BLaER1 treated with 17β-estradiol and CSF1 and Interleukin-3, amounts not matched to agents 10 nM and 100 nM (cell line): ENCODE measurements around the gene PRDM16.
A peak's percentile ranks its signal among the peaks of the same experiment; 100 is the strongest.

ENCODE experiments used
- H3K27ac ChIP-seq, 11 experiments: shearing (Covaris generic); formaldehyde crosslinking; 2 replicates each; pipeline ENCODE4 v1.8.1; 2022
- H3K27me3 ChIP-seq, 11 experiments: shearing (Covaris generic); formaldehyde crosslinking; 2 replicates each; pipeline ENCODE4 v1.8.1; 2022
- H3K36me3 ChIP-seq, 11 experiments: shearing (Covaris generic); formaldehyde crosslinking; 2 replicates each; pipeline ENCODE4 v1.8.1; 2022
- H3K4me1 ChIP-seq, 10 experiments: shearing (Covaris generic); formaldehyde crosslinking; 2 replicates each; pipeline ENCODE4 v1.8.1; 2022
- H3K4me2 ChIP-seq, 11 experiments: shearing (Covaris generic); formaldehyde crosslinking; 2 replicates each; pipeline ENCODE4 v1.8.1; 2022
- H3K4me3 ChIP-seq, 10 experiments: shearing (Covaris generic); formaldehyde crosslinking; 2 replicates each; pipeline ENCODE4 v1.8.1; 2022
- H3K9ac ChIP-seq, 11 experiments: shearing (Covaris generic); formaldehyde crosslinking; 2 replicates each; pipeline ENCODE4 v1.8.1; 2022
- H3K9me3 ChIP-seq, 11 experiments: shearing (Covaris generic); formaldehyde crosslinking; replicated peaks in 1 of 11; 2 replicates each; pipeline ENCODE4 v1.8.1; 2022
- H4K20me1 ChIP-seq, 11 experiments: shearing (Covaris generic); formaldehyde crosslinking; 2 replicates each; pipeline ENCODE4 v1.8.1; 2022
- Cebpa-rat ChIP-seq, 11 experiments: shearing (Covaris generic); IDR thresholded peaks; 2 replicates each; pipeline ENCODE4 v1.8.1; 2022

The PRDM16 gene

GRCh38 chr1:3341236-3341994 lies 272.4 kb downstream of the PRDM16 start:
- no peak overlapping the region for H3K27ac ChIP-seq
- peaks cover 0 to 32% (median 28%) of the 10 kb centered on the region in 10 experiments; a peak in 18 of 20 replicates for H3K4me1 ChIP-seq
- H3K9me3 ChIP-seq, result peaks cover 45 to 61% (median 53%) of the 10 kb centered on the region in 11 experiments
- H3K4me2 ChIP-seq, result no peak overlapping the region
- H3K4me3 ChIP-seq, result no peak overlapping the region
- H3K27me3 ChIP-seq, result peaks cover 0 to 7% (median 0%) of the 10 kb centered on the region in 11 experiments; a peak in 4 of 22 replicates
- no peak for TF ChIP-seq Cebpa-rat (IDR thresholded peaks at IDR 0.05)
- no peak overlapping the region for H3K9ac ChIP-seq
- H4K20me1 ChIP-seq, result peaks cover 0 to 14% (median 6%) of the 10 kb centered on the region in 11 experiments; a peak in 8 of 22 replicates
- no peaks in the 10 kb centered on the region for H3K36me3 ChIP-seq

DNA sequence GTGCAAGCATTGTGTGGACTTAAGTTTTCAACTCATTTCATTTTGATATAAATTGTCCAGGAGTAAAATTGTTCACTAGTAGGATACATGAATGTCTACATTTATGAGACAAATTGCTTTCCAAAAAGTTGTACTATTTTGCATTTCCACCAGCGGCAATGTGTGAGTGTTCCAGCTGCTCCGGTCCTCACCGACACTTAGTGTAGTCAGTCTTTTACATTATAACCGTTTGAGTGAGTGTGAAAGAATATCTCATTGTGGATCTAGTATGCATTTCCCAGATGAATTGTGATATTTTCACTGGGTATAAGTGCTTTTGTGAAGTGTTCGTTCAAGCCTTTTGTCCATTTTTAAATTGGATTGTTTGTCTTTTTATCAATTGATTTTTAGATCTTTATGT lies 274.0 kb downstream of the PRDM16 start:
- Histone ChIP-seq H3K4me1 (peaks cover 7 to 37% (median 34%) of the 10 kb centered on the region in 10 experiments; a peak in 19 of 20 replicates), H3K4me2 (no peak overlapping the region), H3K36me3 (no peaks in the 10 kb centered on the region), H3K9me3 (peaks cover 45 to 53% (median 49%) of the 10 kb centered on the region in 11 experiments), H3K9ac (no peak overlapping the region), H3K27ac (no peak overlapping the region), H3K27me3 (peaks cover 0 to 16% (median 3%) of the 10 kb centered on the region in 11 experiments; a peak in 15 of 22 replicates), H3K4me3 (no peak overlapping the region), H4K20me1 (peaks cover 0 to 19% (median 7%) of the 10 kb centered on the region in 11 experiments; a peak in 12 of 22 replicates)
- no peak for TF ChIP-seq Cebpa-rat (IDR thresholded peaks at IDR 0.05)

GRCh38 chr1:3344395-3344794 lies 275.4 kb downstream of the PRDM16 start:
- Histone ChIP-seq H3K4me3 (no peak overlapping the region), H4K20me1 (peaks cover 0 to 20% (median 9%) of the 10 kb centered on the region in 11 experiments; a peak in 11 of 22 replicates), H3K4me1 (peaks cover 0 to 31% (median 27%) of the 10 kb centered on the region in 10 experiments; a peak in 18 of 20 replicates), H3K27me3 (peaks cover 8 to 23% (median 17%) of the 10 kb centered on the region in 11 experiments; a peak in 20 of 22 replicates), H3K36me3 (no peaks in the 10 kb centered on the region), H3K9ac (no peak overlapping the region), H3K9me3 (peaks cover 45 to 53% (median 49%) of the 10 kb centered on the region in 11 experiments), H3K4me2 (no peak overlapping the region), H3K27ac (no peak overlapping the region)
- TF ChIP-seq Cebpa-rat (IDR thresholded peaks at IDR 0.05), result no peak

- no peak overlapping the region for H3K27ac ChIP-seq
- H3K36me3 ChIP-seq, result no peaks in the 10 kb centered on the region
- H3K9ac ChIP-seq, result no peak overlapping the region
- peaks cover 0 to 30% (median 23%) of the 10 kb centered on the region in 10 experiments; a peak in 18 of 20 replicates for H3K4me1 ChIP-seq
- peaks cover 0 to 33% (median 16%) of the 10 kb centered on the region in 11 experiments; a peak in 11 of 22 replicates for H4K20me1 ChIP-seq
- peaks cover 16 to 37% (median 31%) of the 10 kb centered on the region in 11 experiments for H3K27me3 ChIP-seq
- TF ChIP-seq Cebpa-rat (IDR thresholded peaks at IDR 0.05), result no peak
- no peak overlapping the region for H3K4me3 ChIP-seq
- peaks cover 45 to 52% (median 48%) of the 10 kb centered on the region in 11 experiments for H3K9me3 ChIP-seq
- no peak overlapping the region for H3K4me2 ChIP-seq
These were observed 276.8 kb downstream of the PRDM16 start for GRCh38 chr1:3345792-3346191.

DNA sequence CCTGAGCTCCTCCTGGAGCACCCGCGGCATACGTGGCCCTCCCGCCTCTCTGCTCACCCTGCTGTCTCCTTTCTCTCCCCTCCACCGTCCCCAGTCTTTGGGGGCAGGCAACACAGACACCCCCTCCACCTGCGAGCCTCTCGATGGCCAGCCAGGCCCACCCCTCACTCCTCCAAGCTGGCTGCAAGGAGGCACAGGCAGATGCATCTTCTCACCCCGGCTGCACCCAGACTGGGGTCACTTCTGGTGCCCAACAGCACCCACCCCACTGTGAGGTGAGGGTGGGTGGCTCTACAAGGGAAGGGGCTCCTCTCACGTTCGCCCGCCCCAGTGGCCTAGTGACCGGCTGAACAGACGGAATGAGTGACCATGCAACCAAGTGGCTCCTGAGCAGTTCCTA lies 277.5 kb downstream of the PRDM16 start:
- Histone ChIP-seq H3K9me3 (peaks cover 40 to 45% (median 43%) of the 10 kb centered on the region in 11 experiments), H3K4me2 (peak overlapping the region in 7 of 11 experiments; percentile 71 to 85 (median 81); a peak in 10 of 22 replicates), H3K27me3 (peaks cover 19 to 42% (median 36%) of the 10 kb centered on the region in 11 experiments), H3K27ac (no peak overlapping the region), H3K4me1 (peaks cover 0 to 34% (median 25%) of the 10 kb centered on the region in 10 experiments; a peak in 18 of 20 replicates), H3K4me3 (no peak overlapping the region), H3K9ac (no peak overlapping the region), H4K20me1 (peaks cover 0 to 36% (median 17%) of the 10 kb centered on the region in 11 experiments; a peak in 11 of 22 replicates), H3K36me3 (no peaks in the 10 kb centered on the region)
- TF ChIP-seq Cebpa-rat (IDR thresholded peaks at IDR 0.05), result no peak

DNA sequence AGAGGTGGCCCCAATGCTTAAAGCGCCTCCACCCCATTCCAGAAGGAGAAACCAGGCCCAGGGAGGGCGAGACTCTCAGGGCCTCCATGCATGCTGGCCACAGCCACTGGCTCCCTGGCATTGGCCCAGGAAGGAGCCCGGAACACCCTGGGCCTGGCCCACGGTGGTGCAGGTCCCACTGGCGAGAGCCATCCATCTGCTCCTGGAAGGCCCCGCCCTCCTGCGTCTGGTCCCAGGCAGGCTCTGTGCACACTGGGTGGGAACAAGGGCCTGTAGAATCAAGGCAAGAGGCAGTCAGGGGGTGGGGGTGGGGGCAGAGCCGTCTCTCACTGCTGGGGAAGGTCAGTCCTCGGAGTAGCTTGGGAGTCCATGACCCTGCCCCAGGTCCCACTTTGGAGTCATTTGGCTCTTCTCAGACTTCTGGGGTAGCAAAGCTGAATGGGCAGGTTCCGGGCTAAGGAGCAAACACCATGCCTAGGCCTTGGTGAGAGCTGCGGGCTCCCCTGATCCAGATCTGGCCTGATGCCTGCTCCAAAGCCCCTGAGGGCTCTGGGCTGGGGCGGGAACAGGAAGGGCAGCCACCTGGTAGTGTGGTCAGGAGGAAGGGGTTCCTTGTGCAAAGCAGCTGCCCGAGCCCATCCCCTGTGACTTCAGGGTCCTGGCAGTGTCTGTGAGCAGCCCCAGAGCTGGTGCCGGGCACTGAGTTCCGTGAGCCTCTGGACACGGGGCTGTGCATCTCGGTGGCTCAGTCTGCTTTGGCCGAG lies 278.4 kb downstream of the PRDM16 start:
- peaks cover 19 to 42% (median 36%) of the 10 kb centered on the region in 11 experiments for H3K27me3 ChIP-seq
- H3K36me3 ChIP-seq, result no peaks in the 10 kb centered on the region
- no peak overlapping the region for H3K4me3 ChIP-seq
- no peak for TF ChIP-seq Cebpa-rat (IDR thresholded peaks at IDR 0.05)
- peaks cover 30 to 36% (median 34%) of the 10 kb centered on the region in 11 experiments for H3K9me3 ChIP-seq
- peaks cover 0 to 36% (median 17%) of the 10 kb centered on the region in 11 experiments; a peak in 11 of 22 replicates for H4K20me1 ChIP-seq
- H3K4me2 ChIP-seq, result peak overlapping the region in 9 of 11 experiments; percentile 41 to 85 (median 78); a peak in 18 of 22 replicates
- H3K9ac ChIP-seq, result peak overlapping the region in 4 of 11 experiments; percentile 11 to 38 (median 26); a peak in 3 of 22 replicates
- peaks cover 0 to 34% (median 25%) of the 10 kb centered on the region in 10 experiments; a peak in 18 of 20 replicates for H3K4me1 ChIP-seq
- H3K27ac ChIP-seq, result no peak overlapping the region

- H3K4me2 ChIP-seq, result peak overlapping the region in 9 of 11 experiments; percentile 41 to 85 (median 78); a peak in 17 of 22 replicates
- peak overlapping the region in 2 of 11 experiments; percentile 11 to 38; a peak in 1 of 22 replicates for H3K9ac ChIP-seq
- H3K4me3 ChIP-seq, result no peak overlapping the region
- H3K27me3 ChIP-seq, result peaks cover 19 to 42% (median 36%) of the 10 kb centered on the region in 11 experiments
- no peaks in the 10 kb centered on the region for H3K36me3 ChIP-seq
- no peak overlapping the region for H3K27ac ChIP-seq
- peaks cover 21 to 27% (median 25%) of the 10 kb centered on the region in 11 experiments for H3K9me3 ChIP-seq
- peaks cover 0 to 34% (median 25%) of the 10 kb centered on the region in 10 experiments; a peak in 18 of 20 replicates for H3K4me1 ChIP-seq
- TF ChIP-seq Cebpa-rat (IDR thresholded peaks at IDR 0.05), result no peak
- H4K20me1 ChIP-seq, result peaks cover 0 to 42% (median 17%) of the 10 kb centered on the region in 11 experiments; a peak in 11 of 22 replicates
These were observed 279.3 kb downstream of the PRDM16 start for GRCh38 chr1:3348196-3348865.
